H1 (cell line): ENCODE data around the gene DSCAM. TPM values are rescaled to one million over a fixed set of nuclear protein-coding genes. Genes with fewer than 3 reads are reported as not detected.

Source experiments
- CTCF ChIA-PET: fragments of 300-600 bp; sonication (Branson Sonifier 250); formaldehyde crosslinking; loops from one replicate; lab custom pipeline; 2021; ENCODE audit not compliant: partially characterized antibody; lab: Charles Lee
- POLR2A ChIA-PET: fragments of 300-600 bp; sonication (Branson Sonifier 250); formaldehyde crosslinking; loops from one replicate; lab custom pipeline; 2021; ENCODE audit warnings: inconsistent platforms; ENCODE audit not compliant: partially characterized antibody; lab: Charles Lee
- DNase-seq, 2 experiments: peaks; one replicate each; pipeline versions ENCODE4 v3.0.0 to v3.0.0-alpha.2; 2010 to 2022; ENCODE audit warnings: low spot score in 2 of 2, low read depth in 1 of 2, mixed read lengths in 1 of 2
- FAIRE-seq: peaks from 2 replicates; lab custom pipeline; 2011; peaks lifted over from hg19 to GRCh38; lab: Jason Lieb, UNC
- H2AFZ ChIP-seq: 2 replicates; pipeline ENCODE4 v1.8.1; 2012; ENCODE audit warnings: low read length, inconsistent platforms
- H2AK5ac ChIP-seq: 2 replicates; pipeline ENCODE4 v1.6.1; 2013; ENCODE audit warnings: low read depth, low read length
- H2BK120ac ChIP-seq: replicated peaks from 2 replicates; pipeline ENCODE3; 2013; ENCODE audit warnings: low read depth, low read length, inconsistent platforms
- H2BK12ac ChIP-seq: 2 replicates; pipeline ENCODE4 v1.6.1; 2013; ENCODE audit warnings: low read depth, low read length
- H2BK15ac ChIP-seq: 2 replicates; pipeline ENCODE4 v1.6.1; 2013; ENCODE audit warnings: low read length
- H2BK20ac ChIP-seq: 2 replicates; pipeline ENCODE4 v1.6.1; 2013; ENCODE audit warnings: low read length
- H2BK5ac ChIP-seq: 2 replicates; pipeline ENCODE4 v1.6.1; 2013; ENCODE audit warnings: low read depth, low read length
- H3K14ac ChIP-seq: 2 replicates; pipeline ENCODE4 v1.6.1; 2013; ENCODE audit warnings: inconsistent platforms; ENCODE audit not compliant: insufficient read length
- H3K18ac ChIP-seq: 2 replicates; pipeline ENCODE4 v1.6.1; 2013; ENCODE audit warnings: low read length; ENCODE audit errors: extremely low read depth
- H3K23ac ChIP-seq: 2 replicates; pipeline ENCODE4 v1.6.1; 2013; ENCODE audit warnings: inconsistent platforms; ENCODE audit not compliant: insufficient read length
- H3K23me2 ChIP-seq: 2 replicates; pipeline ENCODE4 v1.6.1; 2013; ENCODE audit warnings: low read depth, low read length
- H3K27ac ChIP-seq: 2 replicates; pipeline ENCODE4 v1.6.1; 2011; ENCODE audit warnings: low read depth, low read length, inconsistent platforms
- H3K27me3 ChIP-seq, 4 experiments: replicated peaks in 1 of 4; 1 replicate in 1 of 4; 2 replicates in 3 of 4; pipeline versions ENCODE4 v1.6.1 to v1.8.1; 2011 to 2013; ENCODE audit warnings: low read length in 3 of 4, mild to moderate bottlenecking in 3 of 4, inconsistent platforms in 2 of 4, mixed read lengths in 2 of 4, moderate library complexity in 1 of 4; ENCODE audit not compliant: control insufficient read depth in 3 of 4, insufficient read depth in 3 of 4; ENCODE audit errors: extremely low read depth in 1 of 4
- H3K36me3 ChIP-seq, 4 experiments: 2 replicates each; pipeline versions ENCODE4 v1.6.1 to v1.8.1; 2011 to 2013; ENCODE audit warnings: mild to moderate bottlenecking in 4 of 4, low read length in 3 of 4, moderate library complexity in 2 of 4, control low read depth in 1 of 4, inconsistent platforms in 1 of 4; ENCODE audit not compliant: insufficient read depth in 4 of 4, control insufficient read depth in 2 of 4
- H3K4ac ChIP-seq: replicated peaks from 2 replicates; pipeline ENCODE3; 2013; ENCODE audit warnings: low read length, low read depth, mixed read lengths, inconsistent platforms; ENCODE audit not compliant: insufficient read length
- H3K4me1 ChIP-seq, 4 experiments: replicated peaks in 1 of 4; 1 replicate in 1 of 4; 2 replicates in 3 of 4; pipeline versions ENCODE4 v1.6.1 to v1.8.1; 2011 to 2013; ENCODE audit warnings: low read length in 3 of 4, inconsistent platforms in 2 of 4, mixed read lengths in 1 of 4; ENCODE audit not compliant: insufficient read depth in 4 of 4, control insufficient read depth in 3 of 4
- H3K4me2 ChIP-seq, 2 experiments: 2 replicates each; pipeline versions ENCODE4 v1.6.1 to v1.8.1; 2011 to 2013; ENCODE audit warnings: low read depth in 2 of 2, low read length in 2 of 2, control low read depth in 1 of 2, inconsistent platforms in 1 of 2, mild to moderate bottlenecking in 1 of 2; ENCODE audit not compliant: insufficient read depth in 1 of 2
- H3K4me3 ChIP-seq, 4 experiments: fragments of 200-600, 300-600 bp in 1 of 4; sonication (generic), shearing (Covaris generic), sonication (Bioruptor Twin) in 1 of 4; 2 replicates each; pipeline versions ENCODE4 v1.5.1 to v1.8.1; 2011 to 2016; ENCODE audit warnings: low read length in 4 of 4, low read depth in 3 of 4, control low read depth in 2 of 4, inconsistent platforms in 2 of 4, mild to moderate bottlenecking in 2 of 4, mixed read lengths in 1 of 4, moderate library complexity in 1 of 4; ENCODE audit not compliant: insufficient read depth in 2 of 4; ENCODE audit errors: extremely low read depth in 1 of 4
- H3K56ac ChIP-seq: replicated peaks from 2 replicates; pipeline ENCODE3; 2013; ENCODE audit warnings: low read depth, mild to moderate bottlenecking, mixed read lengths, low read length, inconsistent platforms; ENCODE audit not compliant: insufficient read length
- H3K79me1 ChIP-seq: 2 replicates; pipeline ENCODE4 v1.6.1; 2013; ENCODE audit warnings: low read depth, low read length, control low read depth
- H3K79me2 ChIP-seq, 2 experiments: 2 replicates each; pipeline versions ENCODE4 v1.6.1 to v1.8.1; 2012 to 2013; ENCODE audit warnings: low read length in 2 of 2, mild to moderate bottlenecking in 2 of 2, inconsistent platforms in 1 of 2; ENCODE audit not compliant: insufficient read depth in 2 of 2, control insufficient read depth in 1 of 2
- H3K9ac ChIP-seq, 4 experiments: replicated peaks in 1 of 4; 1 replicate in 1 of 4; 2 replicates in 3 of 4; pipeline versions ENCODE4 v1.6.1 to v1.8.1; 2011 to 2013; ENCODE audit warnings: low read depth in 3 of 4, low read length in 3 of 4, control low read depth in 2 of 4, mild to moderate bottlenecking in 2 of 4, moderate library complexity in 2 of 4, inconsistent platforms in 1 of 4; ENCODE audit errors: extremely low read depth in 1 of 4
- H3K9me3 ChIP-seq, 2 experiments: 2 replicates each; pipeline versions ENCODE4 v1.6.1 to v1.8.1; 2012 to 2013; ENCODE audit warnings: mild to moderate bottlenecking in 2 of 2, moderate library complexity in 2 of 2, control low read depth in 1 of 2, inconsistent platforms in 1 of 2, low read depth in 1 of 2, low read length in 1 of 2, mixed read lengths in 1 of 2; ENCODE audit not compliant: insufficient read depth in 2 of 2
- H4K20me1 ChIP-seq, 2 experiments: replicated peaks in 1 of 2; 2 replicates each; pipeline versions ENCODE3 to v1.8.1; 2011 to 2013; ENCODE audit warnings: inconsistent platforms in 2 of 2, low read length in 2 of 2, mild to moderate bottlenecking in 1 of 2; ENCODE audit not compliant: insufficient read depth in 2 of 2, control insufficient read depth in 1 of 2
- H4K5ac ChIP-seq: 2 replicates; pipeline ENCODE4 v1.6.1; 2013; ENCODE audit warnings: low read length, low read depth, mixed read lengths, inconsistent platforms; ENCODE audit not compliant: insufficient read length
- H4K8ac ChIP-seq: 2 replicates; pipeline ENCODE4 v1.8.0; 2013; ENCODE audit warnings: mild to moderate bottlenecking, moderate library complexity, low read length, inconsistent platforms; ENCODE audit not compliant: insufficient read depth; ENCODE audit errors: extremely low read depth
- H4K91ac ChIP-seq: replicated peaks from 2 replicates; pipeline ENCODE3; 2013; ENCODE audit warnings: low read length, mixed read lengths, inconsistent platforms; ENCODE audit not compliant: insufficient read length
- POU5F1 ChIP-seq: IDR thresholded peaks from 2 replicates; pipeline ENCODE4 v1.6.1; 2011; ENCODE audit warnings: low read depth, mild to moderate bottlenecking, low read length, moderate library complexity
- WGBS, 2 experiments: shearing (Covaris generic) in 1 of 2; methylation state at CpG; one replicate each; pipeline versions ENCODE4 v1.1.6 to v1.1.7; 2013 to 2015; ENCODE audit warnings: low lambda C conversion rate in 2 of 2, mixed read lengths in 2 of 2, inconsistent platforms in 1 of 2, low coverage in 1 of 2, missing lambda C conversion rate in 1 of 2; ENCODE audit not compliant: insufficient replicate concordance in 2 of 2, insufficient coverage in 1 of 2, insufficient read length in 1 of 2; ENCODE audit errors: extremely low coverage in 1 of 2, missing lambda C conversion rate in 1 of 2; 5-methylcytosine and 5-hydroxymethylcytosine counted together
- polyA plus RNA-seq, 7 experiments: library from polyadenylated mRNA; depleted of rRNA in 3 of 7; stranded (reverse) in 5 of 7; unstranded in 2 of 7; fragments of >200 nt in 5 of 7; fragments of 200-250 nt in 2 of 7; gene quantifications; 1 replicate in 5 of 7; 2 replicates in 1 of 7; 4 replicates in 1 of 7; pipeline versions ENCODE4 v1.2.1 to v1.2.3, GENCODE V29; 2011 to 2013; ENCODE audit warnings: missing spikeins in 2 of 7, mixed read lengths in 2 of 7
- total RNA-seq: library from RNA; stranded (reverse); fragmentation: NEBNext Ultra II Directional; extraction: Animal tissue kit (Norgen Biotek cat#: 25700); gene quantifications from 2 replicates; pipeline ENCODE4 v1.2.1, GENCODE V29; 2021

Gene DSCAM
- total and polyA plus RNA-seq, 2 of the 8 experiments (the other 6 are each of a cell fraction or from before 2014, with no cell fraction given): 0.02 to 0.15 TPM

DNA sequence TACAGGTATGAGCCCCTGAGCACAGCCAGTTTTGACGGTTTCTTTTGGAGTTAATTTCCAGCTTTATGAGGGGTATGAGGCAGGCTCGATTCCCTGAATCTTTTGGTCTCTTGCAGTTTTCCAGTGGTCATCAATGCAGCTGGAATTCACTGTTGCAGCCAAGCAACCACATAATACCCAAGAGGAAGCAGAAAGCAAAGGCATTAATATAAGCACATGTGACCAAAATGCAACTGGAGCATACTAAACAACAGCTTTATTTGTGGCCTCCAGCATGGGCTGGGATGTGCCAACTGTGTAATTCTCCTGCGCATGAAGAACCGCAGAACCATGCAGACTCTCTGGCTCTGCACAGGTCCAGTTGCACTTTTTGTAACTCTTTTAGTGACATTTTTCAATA is 33.0 kb downstream of the DSCAM start:
- Histone ChIP-seq H3K4ac (no peak overlapping the region), H3K9ac (no peak overlapping the region), H2AFZ (no peak overlapping the region), H3K14ac (no peak overlapping the region), H3K79me1 (no peaks in the 10 kb centered on the region), H3K79me2 (no peaks in the 10 kb centered on the region), H3K4me2 (no peak overlapping the region), H3K4me3 (no peak overlapping the region), H4K5ac (no peak overlapping the region), H3K9me3 (no peaks in the 10 kb centered on the region), H2AK5ac (no peak overlapping the region), H4K91ac (no peak overlapping the region), H2BK15ac (no peak overlapping the region), H3K23ac (no peak overlapping the region), H3K4me1 (no peaks in the 10 kb centered on the region), H3K27ac (no peak overlapping the region), H3K36me3 (no peaks in the 10 kb centered on the region), H4K8ac (no peak overlapping the region), H3K56ac (no peak overlapping the region), H2BK120ac (no peak overlapping the region), H3K27me3 (no peaks in the 10 kb centered on the region), H4K20me1 (no peaks in the 10 kb centered on the region), H3K18ac (no peak overlapping the region), H2BK12ac (no peak overlapping the region), H2BK20ac (no peak overlapping the region), H3K23me2 (no peaks in the 10 kb centered on the region), H2BK5ac (no peak overlapping the region)
- ChIA-PET CTCF (interaction anchor here (0.8 to 1.6 kb wide), 3 partner anchors 12 to 119 kb away, joined by 3 read pairs; no protein-coding TSS in a partner anchor), POLR2A (no interaction called here)
- no peak for FAIRE-seq
- no peak for DNase-seq
- WGBS, 2 experiments: 99% methylated on average over 4 of the region's 4 CpGs; no CpG with 5 or more reads in 1 of the 2 experiments
- no peak for TF ChIP-seq POU5F1
